ENCODE data around the gene PLD5.

DNA sequence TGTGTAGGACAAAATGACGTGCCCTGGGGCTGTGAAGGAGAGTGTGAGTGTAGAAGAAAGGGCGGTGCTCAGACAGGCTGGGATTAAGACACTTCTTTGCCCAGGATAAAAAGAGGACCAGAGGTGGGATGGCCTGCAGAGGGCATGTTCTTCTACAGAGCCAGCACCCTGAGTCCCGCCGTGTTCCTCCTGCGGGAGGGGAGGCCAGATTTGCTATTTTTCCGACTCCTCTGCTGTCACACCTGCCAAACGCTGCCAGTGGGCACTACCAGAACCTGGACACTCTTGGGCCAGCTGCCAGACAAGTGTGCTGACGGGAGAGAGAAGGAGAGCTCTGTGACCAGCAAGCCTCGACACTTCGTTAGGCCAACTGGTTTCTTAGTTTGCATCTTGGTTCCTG, 206.4 kb downstream of the PLD5 start:
- TF ChIP-seq, protein P1, sequence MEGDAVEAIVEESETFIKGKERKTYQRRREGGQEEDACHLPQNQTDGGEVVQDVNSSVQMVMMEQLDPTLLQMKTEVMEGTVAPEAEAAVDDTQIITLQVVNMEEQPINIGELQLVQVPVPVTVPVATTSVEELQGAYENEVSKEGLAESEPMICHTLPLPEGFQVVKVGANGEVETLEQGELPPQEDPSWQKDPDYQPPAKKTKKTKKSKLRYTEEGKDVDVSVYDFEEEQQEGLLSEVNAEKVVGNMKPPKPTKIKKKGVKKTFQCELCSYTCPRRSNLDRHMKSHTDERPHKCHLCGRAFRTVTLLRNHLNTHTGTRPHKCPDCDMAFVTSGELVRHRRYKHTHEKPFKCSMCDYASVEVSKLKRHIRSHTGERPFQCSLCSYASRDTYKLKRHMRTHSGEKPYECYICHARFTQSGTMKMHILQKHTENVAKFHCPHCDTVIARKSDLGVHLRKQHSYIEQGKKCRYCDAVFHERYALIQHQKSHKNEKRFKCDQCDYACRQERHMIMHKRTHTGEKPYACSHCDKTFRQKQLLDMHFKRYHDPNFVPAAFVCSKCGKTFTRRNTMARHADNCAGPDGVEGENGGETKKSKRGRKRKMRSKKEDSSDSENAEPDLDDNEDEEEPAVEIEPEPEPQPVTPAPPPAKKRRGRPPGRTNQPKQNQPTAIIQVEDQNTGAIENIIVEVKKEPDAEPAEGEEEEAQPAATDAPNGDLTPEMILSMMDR (IDR thresholded peaks at IDR 0.05), result no peak
- TF ChIP-seq EZH2phosphoT487 (IDR thresholded peaks at IDR 0.05; ENCODE audit: borderline replicate concordance, low read depth) (no peak), ELF1 (IDR thresholded peaks at IDR 0.05) (no peak), GATA2 (CRISPR knock-in tag; IDR thresholded peaks at IDR 0.05) (no peak), RFX5 (IDR thresholded peaks at IDR 0.05; ENCODE audit: low read length) (no peak)
